GM06990 (cell line): ENCODE data around the gene SMOC2.
"Not testable (repeated sequence)": the region's sequence is repeated elsewhere in the genome, so short reads cannot be mapped to it uniquely, and the experiment has no call there.

Experiments used
- DNase-seq: peaks from one replicate; pipeline ENCODE4 v3.0.0-alpha.2; 2011; ENCODE audit not compliant: insufficient read length; ENCODE audit errors: extremely low read depth
- H3K27me3 ChIP-seq: replicated peaks from 2 replicates; pipeline ENCODE4 v1.6.0; 2011; ENCODE audit warnings: low read length; ENCODE audit not compliant: control insufficient read depth, insufficient read depth
- H3K36me3 ChIP-seq: 2 replicates; pipeline ENCODE4 v1.5.1; 2011; ENCODE audit warnings: low read length; ENCODE audit not compliant: control insufficient read depth, insufficient read depth
- H3K4me3 ChIP-seq: replicated peaks from 2 replicates; pipeline ENCODE4 v1.5.1; 2011; ENCODE audit warnings: low read depth, mild to moderate bottlenecking, control low read depth, low read length
- TF ChIP-seq, protein P1 (sequence below): IDR thresholded peaks from 2 replicates; pipeline ENCODE4 v1.5.1; 2011; ENCODE audit warnings: low read length, control low read depth, mild to moderate bottlenecking, inconsistent platforms; ENCODE audit not compliant: insufficient read depth, poor library complexity, severe bottlenecking

Gene SMOC2

DNA sequence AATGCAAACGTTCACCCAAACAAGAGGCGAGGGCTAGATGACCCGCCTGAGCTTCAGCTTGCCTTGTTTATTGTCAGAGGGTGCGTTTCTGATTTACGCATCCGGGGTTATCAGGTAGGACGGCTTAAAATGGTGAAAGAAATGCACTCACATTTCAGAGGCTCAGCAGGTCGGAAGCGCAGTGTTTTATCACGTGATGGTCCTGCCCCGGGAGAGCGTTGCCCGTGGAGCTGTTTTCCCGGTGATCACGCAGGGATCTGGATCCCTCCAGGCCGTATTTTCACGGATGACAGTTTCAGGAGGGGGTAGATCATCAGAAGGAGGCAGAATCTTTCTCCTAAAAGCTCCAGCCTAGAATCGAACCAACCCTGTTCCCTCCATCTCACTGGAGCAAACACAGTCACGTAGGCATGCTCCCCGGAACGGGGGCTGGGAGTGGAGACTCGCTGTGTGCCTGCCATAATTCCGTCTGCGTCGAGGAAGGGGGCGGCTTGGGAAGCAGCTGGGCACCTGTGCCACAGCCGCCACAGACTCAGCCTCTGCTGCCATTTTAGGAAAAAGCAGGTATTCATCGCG lies 121.7 kb downstream of the SMOC2 start:
- Histone ChIP-seq H3K4me3 (no peak overlapping the region), H3K36me3 (no peaks in the 10 kb centered on the region), H3K27me3 (no peaks in the 10 kb centered on the region)
- DNase-seq: no peak
- TF ChIP-seq, protein P1, sequence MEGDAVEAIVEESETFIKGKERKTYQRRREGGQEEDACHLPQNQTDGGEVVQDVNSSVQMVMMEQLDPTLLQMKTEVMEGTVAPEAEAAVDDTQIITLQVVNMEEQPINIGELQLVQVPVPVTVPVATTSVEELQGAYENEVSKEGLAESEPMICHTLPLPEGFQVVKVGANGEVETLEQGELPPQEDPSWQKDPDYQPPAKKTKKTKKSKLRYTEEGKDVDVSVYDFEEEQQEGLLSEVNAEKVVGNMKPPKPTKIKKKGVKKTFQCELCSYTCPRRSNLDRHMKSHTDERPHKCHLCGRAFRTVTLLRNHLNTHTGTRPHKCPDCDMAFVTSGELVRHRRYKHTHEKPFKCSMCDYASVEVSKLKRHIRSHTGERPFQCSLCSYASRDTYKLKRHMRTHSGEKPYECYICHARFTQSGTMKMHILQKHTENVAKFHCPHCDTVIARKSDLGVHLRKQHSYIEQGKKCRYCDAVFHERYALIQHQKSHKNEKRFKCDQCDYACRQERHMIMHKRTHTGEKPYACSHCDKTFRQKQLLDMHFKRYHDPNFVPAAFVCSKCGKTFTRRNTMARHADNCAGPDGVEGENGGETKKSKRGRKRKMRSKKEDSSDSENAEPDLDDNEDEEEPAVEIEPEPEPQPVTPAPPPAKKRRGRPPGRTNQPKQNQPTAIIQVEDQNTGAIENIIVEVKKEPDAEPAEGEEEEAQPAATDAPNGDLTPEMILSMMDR: no peak

DNA sequence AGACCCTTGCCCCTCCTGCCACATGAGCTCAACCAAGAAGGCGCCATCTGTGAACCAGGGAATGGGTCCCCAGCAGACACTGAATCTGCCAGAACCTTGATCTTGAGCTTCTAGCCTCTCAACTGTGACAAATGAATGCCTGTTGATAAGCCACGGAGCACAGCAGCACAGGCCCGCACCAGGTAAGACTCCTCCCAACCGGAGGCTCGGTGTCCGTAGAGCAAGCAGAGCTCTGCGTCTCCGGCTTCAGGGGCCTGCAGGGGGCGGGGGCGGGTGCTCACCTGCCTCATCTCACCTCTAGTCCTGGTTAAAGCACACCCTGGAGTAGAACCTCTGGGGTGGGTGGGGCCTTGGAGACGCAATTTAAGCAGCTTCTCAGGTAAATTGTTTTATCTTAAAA lies 122.7 kb downstream of the SMOC2 start:
- Histone ChIP-seq H3K4me3 (no peak overlapping the region), H3K27me3 (no peaks in the 10 kb centered on the region), H3K36me3 (no peaks in the 10 kb centered on the region)
- TF ChIP-seq, protein P1: no peak
- no peak for DNase-seq

DNA sequence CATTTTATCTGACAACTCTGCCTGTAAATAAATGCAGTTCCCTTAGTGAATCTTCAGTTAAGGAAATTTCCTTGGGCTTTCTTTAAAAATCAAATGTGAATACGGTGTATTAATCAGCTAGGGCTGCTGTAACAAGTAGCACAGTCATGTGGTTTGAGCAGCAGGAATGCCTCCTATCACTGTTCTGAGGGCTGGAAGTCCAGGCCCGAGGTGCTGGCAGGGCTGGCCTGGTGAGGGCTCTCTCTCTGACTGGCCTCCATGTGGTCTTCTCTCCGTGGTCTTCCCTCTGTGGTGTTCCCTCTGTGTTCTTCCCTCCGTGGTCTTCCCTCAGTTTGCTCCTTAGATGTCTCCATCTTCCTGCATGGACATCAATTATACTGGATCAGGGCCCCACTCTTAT lies 124.1 kb downstream of the SMOC2 start:
- Histone ChIP-seq H3K27me3 (no peaks in the 10 kb centered on the region), H3K36me3 (no peaks in the 10 kb centered on the region), H3K4me3 (no peak overlapping the region)
- TF ChIP-seq, protein P1: no peak
- DNase-seq: no peak

DNA sequence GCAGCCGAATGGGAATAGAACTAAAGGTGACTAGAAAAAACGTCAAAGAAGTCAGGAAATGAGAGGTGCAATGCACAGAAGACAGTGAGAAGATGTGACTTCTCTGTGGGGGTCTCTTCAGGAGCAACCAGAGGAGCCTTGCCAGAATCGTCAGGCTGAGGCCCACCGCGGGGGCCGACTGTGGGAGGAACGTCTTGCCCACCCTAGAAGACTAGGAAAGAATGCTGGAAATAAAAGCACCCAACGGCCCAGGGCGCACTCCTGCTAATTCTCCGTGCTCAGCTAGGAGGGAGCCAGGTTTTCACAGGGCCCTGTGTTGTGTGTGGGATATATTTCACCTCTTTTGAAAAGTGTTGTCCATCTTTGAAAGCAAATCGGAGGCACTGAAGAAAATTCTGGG lies 129.2 kb downstream of the SMOC2 start:
- TF ChIP-seq, protein P1: no peak
- no peaks in the 10 kb centered on the region for H3K27me3 ChIP-seq
- no peak for DNase-seq
- H3K36me3 ChIP-seq: no peaks in the 10 kb centered on the region
- H3K4me3 ChIP-seq: no peak overlapping the region

DNA sequence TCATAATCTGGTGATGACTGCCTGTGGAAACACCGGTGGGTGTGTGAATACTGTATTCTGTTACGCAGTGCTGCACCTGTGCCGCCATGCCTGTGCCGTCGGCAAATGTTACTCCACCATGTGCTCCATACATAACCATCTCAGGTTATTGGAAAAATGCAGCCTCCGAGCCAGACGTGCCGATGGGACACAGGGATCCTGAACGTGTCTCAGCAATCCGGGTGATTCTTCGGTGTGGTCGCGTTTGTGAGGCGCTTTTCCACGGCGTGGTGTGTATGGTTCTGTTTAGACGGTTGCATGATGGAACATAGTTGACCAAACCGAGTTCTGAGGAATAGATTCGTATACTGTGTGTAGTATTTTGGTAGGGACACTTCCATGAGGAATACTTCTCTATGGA lies 130.3 kb downstream of the SMOC2 start:
- TF ChIP-seq, protein P1: no peak
- Histone ChIP-seq H3K4me3 (no peak overlapping the region), H3K36me3 (no peaks in the 10 kb centered on the region), H3K27me3 (no peaks in the 10 kb centered on the region)
- no peak for DNase-seq

- not testable (repeated sequence) for H3K36me3 ChIP-seq, H3K27me3 ChIP-seq, H3K4me3 ChIP-seq, DNase-seq
Observed at GRCh38 chr6:168573276-168573835, 132.4 kb downstream of the SMOC2 start.
